ENCODE measurements around the gene PWWP2B.

PWWP2B gene

DNA sequence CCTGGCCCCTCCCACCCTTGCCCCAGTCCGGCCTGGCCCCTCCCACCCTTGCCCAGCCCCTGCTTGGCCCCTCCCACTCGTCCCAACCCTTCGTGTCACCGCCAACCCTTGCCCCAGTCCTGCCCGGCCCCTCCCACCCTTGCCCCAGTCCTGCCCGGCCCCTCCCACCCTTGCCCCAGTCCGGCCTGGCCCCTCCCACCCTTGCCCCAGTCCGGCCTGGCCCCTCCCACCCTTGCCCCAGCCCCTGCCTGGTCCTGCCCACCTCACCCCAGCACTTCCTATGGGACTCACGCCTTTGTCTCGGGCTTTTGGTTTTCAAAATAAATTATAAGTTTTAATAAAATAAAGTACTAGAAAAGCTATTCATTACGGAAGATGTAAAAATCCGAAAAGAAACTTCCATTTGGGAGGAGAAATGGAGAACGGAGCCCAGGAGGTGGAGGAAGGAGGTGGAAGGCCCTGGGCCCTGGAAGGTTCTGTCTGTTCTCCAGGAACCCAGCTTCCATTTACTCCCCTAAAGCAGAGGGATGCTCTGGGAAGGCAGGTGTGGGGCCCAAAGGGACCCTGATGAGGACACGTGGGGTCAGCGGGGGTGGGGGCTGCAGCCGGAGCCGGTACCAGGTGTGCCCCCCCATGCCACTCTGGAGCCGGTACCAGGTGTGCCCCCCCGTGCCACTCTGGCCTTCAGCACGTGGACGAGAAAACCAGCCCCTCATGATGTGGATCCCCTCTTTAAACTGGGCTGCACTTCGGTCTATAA is 52.2 kb downstream of the PWWP2B start:
- Histone ChIP-seq H3K36me3 (ENCODE audit: control insufficient read depth, insufficient read depth, low read length) (no peaks in the 10 kb centered on the region), H3K56ac (ENCODE audit: low read length) (no peak overlapping the region), H3K79me1 (ENCODE audit: low read length) (no peaks in the 10 kb centered on the region), H3K4me3 (ENCODE audit: low read length) (no peak overlapping the region), H4K8ac (ENCODE audit: low read depth, low read length) (no peak overlapping the region), H3K4me1 (ENCODE audit: control insufficient read depth, low read depth, low read length) (peaks cover 11% of the 10 kb centered on the region), H4K5ac (ENCODE audit: low read length) (no peak overlapping the region), H3K79me2 (ENCODE audit: control insufficient read depth, insufficient read depth, low read length) (no peaks in the 10 kb centered on the region), H3K9ac (ENCODE audit: low read length) (no peak overlapping the region), H2AK5ac (ENCODE audit: low read length) (no peak overlapping the region), H2BK120ac (ENCODE audit: low read depth, low read length) (no peak overlapping the region), H3K27me3 (ENCODE audit: insufficient read depth, low read length, poor library complexity) (no peaks in the 10 kb centered on the region), H3K27ac (ENCODE audit: low read depth, low read length) (no peak overlapping the region), H2BK15ac (replicated peaks; ENCODE audit: low read depth) (no peak overlapping the region), H3K4me2 (ENCODE audit: low read length) (no peak overlapping the region), H3K4ac (ENCODE audit: low read depth, low read length) (no peak overlapping the region), H3K18ac (ENCODE audit: low read length) (no peak overlapping the region), H2BK5ac (ENCODE audit: low read length) (no peak overlapping the region), H3K23ac (ENCODE audit: low read length) (no peak overlapping the region)
- DNase-seq, result no peak
- 100% methylated on average over 2 of the region's 22 CpGs for WGBS (ENCODE audit: extremely low coverage, insufficient coverage, low lambda C conversion rate)

- H3K9ac ChIP-seq (ENCODE audit: low read length), result no peak overlapping the region
- no peak for DNase-seq
- H4K8ac ChIP-seq (ENCODE audit: low read depth, low read length), result no peak overlapping the region
- H3K4me2 ChIP-seq (ENCODE audit: low read length), result no peak overlapping the region
- H2AK5ac ChIP-seq (ENCODE audit: low read length), result no peak overlapping the region
- WGBS (ENCODE audit: extremely low coverage, insufficient coverage, low lambda C conversion rate), result no CpG with 5 or more reads among the region's 11 CpGs
- no peaks in the 10 kb centered on the region for H3K36me3 ChIP-seq (ENCODE audit: control insufficient read depth, insufficient read depth, low read length)
- no peak overlapping the region for H3K56ac ChIP-seq (ENCODE audit: low read length)
- H2BK15ac ChIP-seq (replicated peaks; ENCODE audit: low read depth), result no peak overlapping the region
- H3K23ac ChIP-seq (ENCODE audit: low read length), result no peak overlapping the region
- H3K4ac ChIP-seq (ENCODE audit: low read depth, low read length), result no peak overlapping the region
- H3K4me1 ChIP-seq (ENCODE audit: control insufficient read depth, low read depth, low read length), result peaks cover 10% of the 10 kb centered on the region
- no peak overlapping the region for H3K27ac ChIP-seq (ENCODE audit: low read depth, low read length)
- H2BK5ac ChIP-seq (ENCODE audit: low read length), result no peak overlapping the region
- no peaks in the 10 kb centered on the region for H3K79me1 ChIP-seq (ENCODE audit: low read length)
- H4K5ac ChIP-seq (ENCODE audit: low read length), result no peak overlapping the region
- no peak overlapping the region for H3K4me3 ChIP-seq (ENCODE audit: low read length)
- H3K27me3 ChIP-seq (ENCODE audit: insufficient read depth, low read length, poor library complexity), result no peaks in the 10 kb centered on the region
- no peaks in the 10 kb centered on the region for H3K79me2 ChIP-seq (ENCODE audit: control insufficient read depth, insufficient read depth, low read length)
- no peak overlapping the region for H3K18ac ChIP-seq (ENCODE audit: low read length)
- H2BK120ac ChIP-seq (ENCODE audit: low read depth, low read length), result no peak overlapping the region
Observed at GRCh38 chr10:132449811-132450181, 52.8 kb downstream of the PWWP2B start.

DNA sequence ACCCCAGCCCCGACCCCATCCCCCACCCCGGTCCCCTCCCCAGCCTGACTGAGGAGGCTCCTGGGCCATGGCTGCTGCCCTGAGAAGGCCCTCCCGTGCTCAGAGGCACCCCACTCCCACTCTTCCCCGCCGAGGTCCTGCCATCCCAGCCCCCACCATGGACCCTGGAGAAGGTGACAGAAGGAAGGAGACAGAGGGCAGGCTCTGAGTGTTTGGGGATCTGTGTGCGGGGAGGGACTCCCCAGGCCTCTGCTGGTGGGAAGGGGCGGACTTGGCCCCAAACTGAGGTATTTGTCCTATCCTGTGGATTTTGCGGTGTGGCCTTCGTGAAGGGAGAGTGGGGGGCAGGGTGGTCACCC is 53.4 kb downstream of the PWWP2B start:
- Histone ChIP-seq H3K9ac (ENCODE audit: low read length) (no peak overlapping the region), H3K79me2 (ENCODE audit: control insufficient read depth, insufficient read depth, low read length) (no peaks in the 10 kb centered on the region), H3K4ac (ENCODE audit: low read depth, low read length) (no peak overlapping the region), H3K56ac (ENCODE audit: low read length) (peak overlapping the region; percentile 30), H3K4me3 (ENCODE audit: low read length) (no peak overlapping the region), H3K79me1 (ENCODE audit: low read length) (no peaks in the 10 kb centered on the region), H4K5ac (ENCODE audit: low read length) (no peak overlapping the region), H3K27me3 (ENCODE audit: insufficient read depth, low read length, poor library complexity) (no peaks in the 10 kb centered on the region), H2BK5ac (ENCODE audit: low read length) (no peak overlapping the region), H3K36me3 (ENCODE audit: control insufficient read depth, insufficient read depth, low read length) (no peaks in the 10 kb centered on the region), H2BK15ac (replicated peaks; ENCODE audit: low read depth) (no peak overlapping the region), H2AK5ac (ENCODE audit: low read length) (no peak overlapping the region), H3K4me1 (ENCODE audit: control insufficient read depth, low read depth, low read length) (peaks cover 5% of the 10 kb centered on the region), H3K23ac (ENCODE audit: low read length) (no peak overlapping the region), H3K4me2 (ENCODE audit: low read length) (no peak overlapping the region), H4K8ac (ENCODE audit: low read depth, low read length) (no peak overlapping the region), H2BK120ac (ENCODE audit: low read depth, low read length) (no peak overlapping the region), H3K18ac (ENCODE audit: low read length) (peak overlapping the region; percentile 8), H3K27ac (ENCODE audit: low read depth, low read length) (no peak overlapping the region)
- no peak for DNase-seq
- no CpG with 5 or more reads among the region's 9 CpGs for WGBS (ENCODE audit: extremely low coverage, insufficient coverage, low lambda C conversion rate)

GRCh38 chr10:132450825-132451505 is 54.0 kb downstream of the PWWP2B start:
- no peak overlapping the region for H2BK5ac ChIP-seq (ENCODE audit: low read length)
- H3K79me1 ChIP-seq (ENCODE audit: low read length), result no peaks in the 10 kb centered on the region
- H3K18ac ChIP-seq (ENCODE audit: low read length), result no peak overlapping the region
- H2AK5ac ChIP-seq (ENCODE audit: low read length), result no peak overlapping the region
- H3K27me3 ChIP-seq (ENCODE audit: insufficient read depth, low read length, poor library complexity), result no peaks in the 10 kb centered on the region
- H4K5ac ChIP-seq (ENCODE audit: low read length), result no peak overlapping the region
- no peak overlapping the region for H3K4me2 ChIP-seq (ENCODE audit: low read length)
- no peaks in the 10 kb centered on the region for H3K36me3 ChIP-seq (ENCODE audit: control insufficient read depth, insufficient read depth, low read length)
- no CpG with 5 or more reads among the region's 11 CpGs for WGBS (ENCODE audit: extremely low coverage, insufficient coverage, low lambda C conversion rate)
- H3K56ac ChIP-seq (ENCODE audit: low read length), result peak overlapping the region; percentile 30
- H3K79me2 ChIP-seq (ENCODE audit: control insufficient read depth, insufficient read depth, low read length), result no peaks in the 10 kb centered on the region
- H3K9ac ChIP-seq (ENCODE audit: low read length), result no peak overlapping the region
- H3K4me1 ChIP-seq (ENCODE audit: control insufficient read depth, low read depth, low read length), result peaks cover 5% of the 10 kb centered on the region
- DNase-seq, result no peak
- H4K8ac ChIP-seq (ENCODE audit: low read depth, low read length), result no peak overlapping the region
- H3K23ac ChIP-seq (ENCODE audit: low read length), result no peak overlapping the region
- no peak overlapping the region for H3K4me3 ChIP-seq (ENCODE audit: low read length)
- H3K4ac ChIP-seq (ENCODE audit: low read depth, low read length), result no peak overlapping the region
- H3K27ac ChIP-seq (ENCODE audit: low read depth, low read length), result no peak overlapping the region
- H2BK120ac ChIP-seq (ENCODE audit: low read depth, low read length), result no peak overlapping the region
- H2BK15ac ChIP-seq (replicated peaks; ENCODE audit: low read depth), result no peak overlapping the region

DNA sequence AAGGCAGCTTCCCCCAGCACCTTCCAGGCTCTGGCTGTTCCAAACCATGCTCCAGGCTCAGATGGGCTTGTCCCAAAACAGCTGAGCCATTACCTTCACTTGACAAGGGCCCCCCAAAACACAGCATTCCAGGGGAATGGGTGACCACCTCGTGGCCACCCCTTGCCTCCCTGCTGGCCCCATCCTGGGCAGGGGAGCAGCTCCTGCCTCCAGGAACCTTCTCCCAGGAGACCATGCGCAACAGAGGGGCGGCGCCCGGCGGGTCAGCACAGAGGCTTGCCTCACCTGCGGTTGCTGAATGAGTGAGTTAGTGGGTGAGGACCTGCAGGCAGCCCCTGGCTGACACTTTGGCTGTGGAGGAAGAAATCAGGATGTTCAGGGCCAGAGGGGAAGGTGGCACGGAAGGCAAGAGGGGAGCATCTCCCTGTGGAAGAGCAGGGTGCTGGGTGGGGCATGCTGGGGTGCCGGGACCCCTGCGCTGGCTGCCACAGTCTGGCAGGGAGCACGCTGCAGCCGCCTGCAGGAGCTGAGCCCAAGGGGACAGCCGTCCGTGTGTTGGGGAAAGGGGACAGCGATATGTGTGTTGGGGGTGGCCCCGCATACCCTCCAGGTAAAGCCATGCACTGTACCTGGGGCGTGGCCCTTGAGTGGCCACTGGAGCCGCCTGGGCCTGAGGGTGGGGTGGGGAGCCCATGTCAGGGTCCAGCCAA is 54.7 kb downstream of the PWWP2B start:
- no peak overlapping the region for H4K8ac ChIP-seq (ENCODE audit: low read depth, low read length)
- no peak overlapping the region for H2BK15ac ChIP-seq (replicated peaks; ENCODE audit: low read depth)
- H3K4ac ChIP-seq (ENCODE audit: low read depth, low read length), result no peak overlapping the region
- H4K5ac ChIP-seq (ENCODE audit: low read length), result no peak overlapping the region
- no peak for DNase-seq
- no peak overlapping the region for H3K18ac ChIP-seq (ENCODE audit: low read length)
- H3K56ac ChIP-seq (ENCODE audit: low read length), result no peak overlapping the region
- H2AK5ac ChIP-seq (ENCODE audit: low read length), result no peak overlapping the region
- WGBS (ENCODE audit: extremely low coverage, insufficient coverage, low lambda C conversion rate), result no CpG with 5 or more reads among the region's 18 CpGs
- no peaks in the 10 kb centered on the region for H3K79me1 ChIP-seq (ENCODE audit: low read length)
- no peak overlapping the region for H2BK5ac ChIP-seq (ENCODE audit: low read length)
- no peak overlapping the region for H3K27ac ChIP-seq (ENCODE audit: low read depth, low read length)
- H3K27me3 ChIP-seq (ENCODE audit: insufficient read depth, low read length, poor library complexity), result no peaks in the 10 kb centered on the region
- H3K4me1 ChIP-seq (ENCODE audit: control insufficient read depth, low read depth, low read length), result peaks cover 5% of the 10 kb centered on the region
- H3K36me3 ChIP-seq (ENCODE audit: control insufficient read depth, insufficient read depth, low read length), result no peaks in the 10 kb centered on the region
- no peak overlapping the region for H2BK120ac ChIP-seq (ENCODE audit: low read depth, low read length)
- no peak overlapping the region for H3K4me3 ChIP-seq (ENCODE audit: low read length)
- H3K9ac ChIP-seq (ENCODE audit: low read length), result no peak overlapping the region
- H3K4me2 ChIP-seq (ENCODE audit: low read length), result no peak overlapping the region
- no peak overlapping the region for H3K23ac ChIP-seq (ENCODE audit: low read length)
- H3K79me2 ChIP-seq (ENCODE audit: control insufficient read depth, insufficient read depth, low read length), result no peaks in the 10 kb centered on the region
